ENCODE data around the gene SPAG17.

Gene SPAG17

DNA sequence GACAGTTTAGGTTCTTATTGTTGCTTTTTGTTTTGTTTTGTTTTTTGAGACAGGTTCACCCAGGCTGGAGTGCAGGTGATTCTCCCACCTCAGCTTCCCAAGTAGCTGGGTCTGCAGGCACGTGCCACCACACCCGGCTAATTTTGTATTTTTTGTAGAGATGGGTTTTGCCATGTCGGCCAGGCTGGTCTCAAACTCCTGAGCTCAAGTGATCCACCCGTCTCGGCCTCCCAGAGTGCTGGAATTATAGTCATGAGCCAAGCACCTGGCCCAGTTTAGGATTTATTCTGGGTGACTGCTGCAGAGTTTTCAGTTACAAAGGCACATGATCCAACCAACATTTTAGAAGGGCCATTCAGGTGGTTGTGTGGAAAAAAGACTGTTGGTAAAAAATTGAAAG, 102.0 kb downstream of the SPAG17 start:
- DNase-seq (no peak), ATAC-seq (ENCODE audit: insufficient read depth, low read depth) (no peak)
- Histone ChIP-seq H3K27me3 (ENCODE audit: insufficient read depth, low read length, poor library complexity) (no peaks in the 10 kb centered on the region), H3K9me3 (ENCODE audit: insufficient read depth, low read length, severe bottlenecking) (no peaks in the 10 kb centered on the region), H3K79me2 (ENCODE audit: insufficient read depth, low read length) (no peaks in the 10 kb centered on the region), H3K4me1 (ENCODE audit: insufficient read depth, low read length) (no peaks in the 10 kb centered on the region), H3K4me2 (ENCODE audit: insufficient read depth, low read length) (no peak overlapping the region), H4K20me1 (ENCODE audit: insufficient read depth, low read length) (no peaks in the 10 kb centered on the region), H3K27ac (ENCODE audit: low read length) (no peak overlapping the region), H3K4me3 (ENCODE audit: low read depth in 1 of 2, low read length in 2 of 2) (no peak overlapping the region), H2AFZ (ENCODE audit: low read depth, low read length) (no peak overlapping the region), H3K9ac (ENCODE audit: low read depth, low read length) (no peak overlapping the region), H3K36me3 (ENCODE audit: insufficient read depth, low read length) (no peaks in the 10 kb centered on the region)
- no peak for TF ChIP-seq EZH2 (IDR thresholded peaks at IDR 0.05; ENCODE audit: borderline replicate concordance, low read depth, low read length, severe bottlenecking)
- TF ChIP-seq, protein P1, sequence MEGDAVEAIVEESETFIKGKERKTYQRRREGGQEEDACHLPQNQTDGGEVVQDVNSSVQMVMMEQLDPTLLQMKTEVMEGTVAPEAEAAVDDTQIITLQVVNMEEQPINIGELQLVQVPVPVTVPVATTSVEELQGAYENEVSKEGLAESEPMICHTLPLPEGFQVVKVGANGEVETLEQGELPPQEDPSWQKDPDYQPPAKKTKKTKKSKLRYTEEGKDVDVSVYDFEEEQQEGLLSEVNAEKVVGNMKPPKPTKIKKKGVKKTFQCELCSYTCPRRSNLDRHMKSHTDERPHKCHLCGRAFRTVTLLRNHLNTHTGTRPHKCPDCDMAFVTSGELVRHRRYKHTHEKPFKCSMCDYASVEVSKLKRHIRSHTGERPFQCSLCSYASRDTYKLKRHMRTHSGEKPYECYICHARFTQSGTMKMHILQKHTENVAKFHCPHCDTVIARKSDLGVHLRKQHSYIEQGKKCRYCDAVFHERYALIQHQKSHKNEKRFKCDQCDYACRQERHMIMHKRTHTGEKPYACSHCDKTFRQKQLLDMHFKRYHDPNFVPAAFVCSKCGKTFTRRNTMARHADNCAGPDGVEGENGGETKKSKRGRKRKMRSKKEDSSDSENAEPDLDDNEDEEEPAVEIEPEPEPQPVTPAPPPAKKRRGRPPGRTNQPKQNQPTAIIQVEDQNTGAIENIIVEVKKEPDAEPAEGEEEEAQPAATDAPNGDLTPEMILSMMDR (IDR thresholded peaks at IDR 0.05; ENCODE audit: borderline replicate concordance, extremely low read depth, low read length, poor library complexity, severe bottlenecking): no peak

DNA sequence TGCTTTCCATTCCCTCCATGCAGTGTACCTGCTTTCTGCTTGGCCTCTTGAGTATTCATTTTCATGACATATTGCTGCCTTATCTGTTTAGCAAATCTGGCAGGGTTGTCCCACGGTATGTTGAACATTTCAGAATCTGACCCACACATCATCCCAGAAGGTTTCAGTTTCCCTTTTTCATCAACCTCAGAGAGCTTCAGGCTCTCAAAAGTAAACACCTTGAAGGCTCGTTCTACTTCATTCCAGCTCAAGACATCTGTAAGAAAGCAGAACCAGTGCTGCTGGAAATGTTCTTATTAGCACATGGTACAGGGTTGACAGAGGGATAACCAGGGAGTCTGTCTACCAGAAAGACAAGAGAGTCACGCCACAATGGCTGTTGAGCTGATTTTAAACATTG, 103.6 kb downstream of the SPAG17 start:
- no peak overlapping the region for H3K4me3 ChIP-seq (ENCODE audit: low read depth in 1 of 2, low read length in 2 of 2)
- H3K4me2 ChIP-seq (ENCODE audit: insufficient read depth, low read length): no peak overlapping the region
- TF ChIP-seq, protein P1 (IDR thresholded peaks at IDR 0.05; ENCODE audit: borderline replicate concordance, extremely low read depth, low read length, poor library complexity, severe bottlenecking): no peak
- TF ChIP-seq EZH2 (IDR thresholded peaks at IDR 0.05; ENCODE audit: borderline replicate concordance, low read depth, low read length, severe bottlenecking): no peak
- no peaks in the 10 kb centered on the region for H3K9me3 ChIP-seq (ENCODE audit: insufficient read depth, low read length, severe bottlenecking)
- no peaks in the 10 kb centered on the region for H3K27me3 ChIP-seq (ENCODE audit: insufficient read depth, low read length, poor library complexity)
- no peak overlapping the region for H3K9ac ChIP-seq (ENCODE audit: low read depth, low read length)
- no peaks in the 10 kb centered on the region for H3K79me2 ChIP-seq (ENCODE audit: insufficient read depth, low read length)
- ATAC-seq (ENCODE audit: insufficient read depth, low read depth) (no peak), DNase-seq (no peak)
- H3K27ac ChIP-seq (ENCODE audit: low read length): no peak overlapping the region
- H3K4me1 ChIP-seq (ENCODE audit: insufficient read depth, low read length): no peaks in the 10 kb centered on the region
- H3K36me3 ChIP-seq (ENCODE audit: insufficient read depth, low read length): no peaks in the 10 kb centered on the region
- H4K20me1 ChIP-seq (ENCODE audit: insufficient read depth, low read length): no peaks in the 10 kb centered on the region
- no peak overlapping the region for H2AFZ ChIP-seq (ENCODE audit: low read depth, low read length)

DNA sequence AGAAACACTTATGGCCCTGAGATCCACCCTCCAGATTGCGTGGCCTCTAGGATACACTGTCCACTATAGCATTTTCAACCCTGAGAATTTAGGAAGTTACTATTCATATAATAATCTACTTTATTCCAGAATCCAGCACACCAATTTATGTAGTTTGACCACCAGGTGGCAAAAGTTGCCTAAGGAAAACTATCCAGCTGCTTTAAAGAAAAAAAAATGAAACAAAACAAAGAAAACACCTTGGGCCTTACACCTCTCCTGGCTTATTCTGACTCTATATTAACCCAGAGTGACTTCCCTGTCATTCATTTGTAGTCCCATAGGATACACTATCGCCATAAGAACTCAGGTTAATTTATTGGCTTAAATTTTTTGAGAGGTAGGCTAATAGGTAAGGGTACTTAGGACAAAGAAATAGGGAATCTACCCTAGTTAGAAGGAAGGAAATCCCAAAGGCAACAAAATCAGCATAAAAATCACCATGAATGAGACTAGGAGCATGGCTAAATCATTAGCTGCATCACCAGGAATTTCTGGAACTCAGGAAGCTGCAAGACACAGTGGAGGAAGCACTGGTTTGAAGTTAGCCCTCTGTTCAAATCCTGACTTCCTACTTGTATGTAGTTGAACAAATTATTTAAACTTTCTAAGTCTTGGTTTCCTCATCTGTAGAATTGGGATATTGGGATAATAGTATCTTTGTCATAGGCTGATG, 107.5 kb downstream of the SPAG17 start:
- H3K27me3 ChIP-seq (ENCODE audit: insufficient read depth, low read length, poor library complexity): no peaks in the 10 kb centered on the region
- no peak overlapping the region for H3K4me2 ChIP-seq (ENCODE audit: insufficient read depth, low read length)
- H3K79me2 ChIP-seq (ENCODE audit: insufficient read depth, low read length): no peaks in the 10 kb centered on the region
- H3K27ac ChIP-seq (ENCODE audit: low read length): no peak overlapping the region
- H4K20me1 ChIP-seq (ENCODE audit: insufficient read depth, low read length): no peaks in the 10 kb centered on the region
- H3K4me1 ChIP-seq (ENCODE audit: insufficient read depth, low read length): no peaks in the 10 kb centered on the region
- no peaks in the 10 kb centered on the region for H3K36me3 ChIP-seq (ENCODE audit: insufficient read depth, low read length)
- ATAC-seq (ENCODE audit: insufficient read depth, low read depth) (no peak), DNase-seq (no peak)
- no peak for TF ChIP-seq EZH2 (IDR thresholded peaks at IDR 0.05; ENCODE audit: borderline replicate concordance, low read depth, low read length, severe bottlenecking)
- TF ChIP-seq, protein P1 (IDR thresholded peaks at IDR 0.05; ENCODE audit: borderline replicate concordance, extremely low read depth, low read length, poor library complexity, severe bottlenecking): peak; percentile 35
- H3K9ac ChIP-seq (ENCODE audit: low read depth, low read length): no peak overlapping the region
- no peak overlapping the region for H3K4me3 ChIP-seq (ENCODE audit: low read depth in 1 of 2, low read length in 2 of 2)
- H2AFZ ChIP-seq (ENCODE audit: low read depth, low read length): no peak overlapping the region
- H3K9me3 ChIP-seq (ENCODE audit: insufficient read depth, low read length, severe bottlenecking): no peaks in the 10 kb centered on the region
